Esophagus squamous epithelium (tissue), 4 donors: ENCODE data around the gene PLEKHG2.

Experiments used
- CTCF ChIP-seq, 6 experiments: fragments of 450-650 bp in 4 of 6; fragments of 200-600 bp in 2 of 6; sonication (generic) in 2 of 6; IDR thresholded peaks; one replicate each; pipeline ENCODE4 v1.5.1; 2016 to 2019; ENCODE audit warnings: antibody characterized with exemption in 6 of 6, mild to moderate bottlenecking in 4 of 6, moderate library complexity in 4 of 6
- POLR2A ChIP-seq, 4 donors: fragments of 450-650 bp; IDR thresholded peaks; one replicate each; pipeline ENCODE4 v1.6.1; 2017; ENCODE audit warnings: antibody characterized with exemption in 4 of 4, mild to moderate bottlenecking in 4 of 4, moderate library complexity in 3 of 4

GRCh38 chr19:39382991-39383828, 29.3 kb upstream of the PLEKHG2 start:
- TF ChIP-seq POLR2A (IDR thresholded peaks at IDR 0.05) (no peak), CTCF (IDR thresholded peaks at IDR 0.05) (no peak)
